CD4-positive, alpha-beta T cell treated with Interleukin-6 at 100 ng/mL for 8 hours (primary cell): ENCODE results near the gene CTSL.

ENCODE experiments used
- DNase-seq: peaks from one replicate; pipeline ENCODE4 v3.0.0-alpha.2; 2020; ENCODE audit warnings: mixed read lengths, low spot score

Gene CTSL

DNA sequence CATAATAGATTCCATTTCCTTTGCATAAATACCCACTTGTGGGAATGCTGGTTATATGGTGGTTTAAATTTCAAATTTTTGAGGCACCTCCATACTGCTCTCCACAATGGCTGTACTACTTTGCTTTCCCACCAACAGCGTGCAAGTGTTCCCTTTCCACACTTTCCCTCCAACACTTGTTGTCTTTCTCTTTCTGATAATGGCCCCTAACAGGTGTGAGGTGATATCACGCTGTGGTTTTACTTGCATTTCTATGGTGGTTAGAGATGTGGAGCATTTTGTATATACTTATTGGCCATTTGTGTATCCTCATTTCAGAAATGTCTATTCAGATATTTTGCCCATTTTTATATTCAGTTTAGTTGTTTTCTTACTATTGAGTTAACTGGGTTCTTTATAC, 34.6 kb downstream of the CTSL start:
- DNase-seq, result no peak

GRCh38 chr9:87763286-87763685, 37.4 kb downstream of the CTSL start:
- no peak for DNase-seq

DNA sequence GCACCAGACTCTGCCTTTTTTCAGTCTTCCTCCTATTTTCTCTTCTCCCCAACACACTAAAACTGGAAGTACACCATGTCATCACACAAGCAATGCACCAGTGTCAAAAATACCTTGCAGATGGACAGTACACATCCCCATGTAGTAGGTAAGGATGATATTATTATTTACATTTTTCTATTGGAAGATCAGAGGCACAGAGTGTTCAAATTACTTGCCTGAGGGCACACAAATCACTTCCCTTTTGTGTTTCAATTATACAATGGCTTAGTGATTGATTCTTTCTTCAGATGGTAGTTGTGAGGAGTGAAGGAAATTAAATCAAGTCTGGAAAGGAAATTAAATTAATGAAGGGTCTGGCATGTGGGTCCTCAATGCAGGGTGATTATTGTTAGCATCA, 39.6 kb downstream of the CTSL start:
- no peak for DNase-seq

DNA sequence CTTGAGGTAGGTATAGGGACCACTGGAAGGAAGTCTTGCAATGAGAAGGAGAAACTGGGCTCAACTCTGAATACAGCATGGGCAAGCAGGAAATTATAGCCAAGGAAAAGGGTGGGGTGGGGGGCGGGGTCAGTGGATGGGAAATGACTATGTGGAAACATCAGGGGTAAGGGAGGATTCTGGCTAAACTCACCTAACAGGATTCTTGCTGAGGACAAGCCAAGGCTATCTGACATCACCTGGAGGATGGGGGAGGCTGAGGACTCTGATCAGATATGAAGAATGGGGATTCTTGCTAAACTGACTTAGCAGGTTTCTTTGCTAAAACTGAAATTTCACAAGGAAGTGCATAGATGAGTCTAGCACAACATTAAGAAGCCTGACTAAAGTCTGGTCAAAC, 40.8 kb downstream of the CTSL start:
- DNase-seq, result no peak

- no peak for DNase-seq
Measured at GRCh38 chr9:87770616-87771315, 44.8 kb downstream of the CTSL start.

DNA sequence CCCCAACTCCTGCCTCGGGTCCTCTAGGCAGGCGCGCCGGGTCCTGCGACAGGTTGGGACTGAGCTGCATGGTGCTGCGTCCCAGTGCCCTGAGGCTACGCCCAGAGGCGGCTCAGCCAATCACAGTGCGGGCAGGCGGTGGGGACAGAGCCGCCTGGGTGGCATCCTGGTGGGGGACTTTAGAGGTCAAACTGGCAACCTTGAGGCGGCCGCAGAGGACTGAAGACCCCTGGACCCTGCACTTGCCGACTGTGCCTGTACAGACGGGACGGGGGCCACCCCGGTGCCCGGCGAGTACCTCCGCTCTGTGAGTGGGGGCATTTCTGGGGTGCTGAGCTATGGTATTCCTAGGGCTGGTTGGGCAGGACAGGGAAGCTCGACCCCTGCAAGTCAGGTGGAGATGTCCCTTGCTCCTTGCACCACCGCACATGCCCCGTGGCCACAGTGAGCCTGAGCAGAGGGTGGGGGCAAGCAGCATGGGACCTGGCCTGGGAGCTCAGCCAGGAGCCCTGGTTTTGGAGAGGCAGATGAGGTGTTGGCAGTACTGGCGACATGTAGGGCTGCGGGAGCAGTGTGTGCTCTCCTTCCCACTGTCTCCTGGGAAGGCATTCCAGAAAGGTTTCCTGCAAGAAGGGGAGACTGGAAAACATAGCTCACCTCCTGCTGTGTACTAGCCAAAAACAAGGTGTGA, 45.5 kb downstream of the CTSL start:
- no peak for DNase-seq

GRCh38 chr9:87776481-87777379, 50.8 kb downstream of the CTSL start:
- DNase-seq, result no peak

DNA sequence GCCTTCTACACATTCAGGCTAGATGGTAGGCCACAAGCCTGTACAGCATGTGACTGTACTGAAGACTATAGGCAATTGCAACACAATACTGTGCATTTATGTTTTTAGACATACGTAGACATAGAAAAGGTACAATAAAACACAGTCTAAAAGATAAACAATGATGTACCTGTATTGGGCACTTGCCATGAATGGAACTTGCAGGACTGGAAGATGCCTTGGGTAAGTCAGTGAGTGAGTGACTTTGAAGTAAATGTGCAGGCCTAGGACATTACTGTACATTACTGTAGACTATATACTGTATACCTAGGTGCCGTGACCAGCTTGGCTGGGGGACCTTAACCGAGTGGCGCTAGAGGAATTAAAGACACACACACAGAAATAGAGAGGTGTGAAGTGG, 53.1 kb downstream of the CTSL start:
- no peak for DNase-seq
